Subcutaneous abdominal adipose tissue (tissue), 5 donors: ENCODE results near the gene TMEM92.
"Not testable (repeated sequence)": the region's sequence is repeated elsewhere in the genome, so short reads cannot be mapped to it uniquely, and the experiment has no call there.

Source experiments
- H3K27ac ChIP-seq: one replicate; pipeline ENCODE4 v1.7.0; 2013; ENCODE audit warnings: low read depth, mild to moderate bottlenecking, inconsistent platforms, low read length, moderate library complexity
- H3K27me3 ChIP-seq, 5 donors: one replicate each; pipeline ENCODE4 v1.7.0; 2013; ENCODE audit warnings: low read length in 5 of 5, inconsistent platforms in 1 of 5; ENCODE audit not compliant: control insufficient read depth in 5 of 5, insufficient read depth in 4 of 5
- H3K36me3 ChIP-seq, 5 donors: one replicate each; pipeline ENCODE4 v1.7.0; 2013; ENCODE audit warnings: low read length in 5 of 5; ENCODE audit not compliant: control insufficient read depth in 5 of 5, insufficient read depth in 5 of 5
- H3K4me1 ChIP-seq, 5 donors: one replicate each; pipeline ENCODE4 v1.7.0; 2013; ENCODE audit warnings: low read length in 5 of 5, mild to moderate bottlenecking in 3 of 5, moderate library complexity in 1 of 5; ENCODE audit not compliant: control insufficient read depth in 5 of 5, insufficient read depth in 5 of 5
- H3K4me3 ChIP-seq, 5 donors: one replicate each; pipeline ENCODE4 v1.7.0; 2013; ENCODE audit warnings: low read length in 5 of 5, low read depth in 1 of 5
- H3K9ac ChIP-seq, 5 donors: one replicate each; pipeline ENCODE4 v1.7.0; 2013; ENCODE audit warnings: low read length in 5 of 5, mild to moderate bottlenecking in 4 of 5, moderate library complexity in 3 of 5
- H3K9me3 ChIP-seq, 5 donors: one replicate each; pipeline ENCODE4 v1.7.0; 2013; ENCODE audit warnings: low read length in 5 of 5; ENCODE audit not compliant: control insufficient read depth in 5 of 5
- donor health status: healthy.
- donor health status: healthy.
- donor health status: healthy.
- donor health status: healthy.
- donor health status: healthy.

TMEM92 gene

GRCh38 chr17:50311112-50311460, 36.8 kb downstream of the TMEM92 start:
- Histone ChIP-seq H3K27me3 (peaks cover 0 to 18% (median 5%) of the 10 kb centered on the region in 5 donors), H3K36me3 (no peaks in the 10 kb centered on the region), H3K4me3 (no peak overlapping the region), H3K9me3 (no peaks in the 10 kb centered on the region), H3K9ac (no peak overlapping the region), H3K4me1 (no peaks in the 10 kb centered on the region), H3K27ac (no peak overlapping the region)

GRCh38 chr17:50311483-50311882, 37.2 kb downstream of the TMEM92 start:
- Histone ChIP-seq H3K27ac (no peak overlapping the region), H3K27me3 (peaks cover 0 to 18% (median 5%) of the 10 kb centered on the region in 5 donors), H3K4me3 (no peak overlapping the region), H3K36me3 (no peaks in the 10 kb centered on the region), H3K9me3 (no peaks in the 10 kb centered on the region), H3K9ac (no peak overlapping the region), H3K4me1 (no peaks in the 10 kb centered on the region)

- H3K36me3 ChIP-seq, result no peaks in the 10 kb centered on the region
- no peak overlapping the region for H3K4me3 ChIP-seq
- H3K4me1 ChIP-seq, result no peaks in the 10 kb centered on the region
- no peaks in the 10 kb centered on the region for H3K9me3 ChIP-seq
- no peak overlapping the region for H3K27ac ChIP-seq
- no peak overlapping the region for H3K9ac ChIP-seq
- H3K27me3 ChIP-seq, result peaks cover 0 to 18% (median 5%) of the 10 kb centered on the region in 5 donors
These were observed 38.0 kb downstream of the TMEM92 start for GRCh38 chr17:50312308-50312707.

GRCh38 chr17:50314456-50315011, 40.3 kb downstream of the TMEM92 start:
- no peak overlapping the region for H3K27ac ChIP-seq
- H3K4me1 ChIP-seq, result peaks cover 0 to 10% (median 3%) of the 10 kb centered on the region in 5 donors
- H3K27me3 ChIP-seq, result peaks cover 0 to 18% (median 5%) of the 10 kb centered on the region in 5 donors
- H3K36me3 ChIP-seq, result no peaks in the 10 kb centered on the region
- no peaks in the 10 kb centered on the region for H3K9me3 ChIP-seq
- H3K9ac ChIP-seq, result no peak overlapping the region
- H3K4me3 ChIP-seq, result no peak overlapping the region

GRCh38 chr17:50316016-50316587, 41.8 kb downstream of the TMEM92 start:
- Histone ChIP-seq H3K27me3 (peaks cover 0 to 17% (median 5%) of the 10 kb centered on the region in 5 donors), H3K9me3 (no peaks in the 10 kb centered on the region), H3K36me3 (no peaks in the 10 kb centered on the region), H3K9ac (no peak overlapping the region), H3K4me3 (no peak overlapping the region), H3K4me1 (peaks cover 0 to 10% (median 3%) of the 10 kb centered on the region in 5 donors), H3K27ac (no peak overlapping the region)

- H3K27ac ChIP-seq, H3K36me3 ChIP-seq, H3K4me3 ChIP-seq, H3K9me3 ChIP-seq, H3K9ac ChIP-seq: not testable (repeated sequence)
- Histone ChIP-seq H3K27me3 (peaks cover 0 to 14% (median 4%) of the 10 kb centered on the region in 5 donors), H3K4me1 (peaks cover 0 to 10% (median 3%) of the 10 kb centered on the region in 5 donors)
These were observed 42.4 kb downstream of the TMEM92 start for GRCh38 chr17:50316660-50317059.

- Histone ChIP-seq H3K27ac (no peak overlapping the region), H3K4me3 (no peak overlapping the region), H3K36me3 (no peaks in the 10 kb centered on the region), H3K4me1 (peaks cover 0 to 10% (median 3%) of the 10 kb centered on the region in 5 donors), H3K9me3 (no peaks in the 10 kb centered on the region), H3K9ac (no peak overlapping the region), H3K27me3 (peaks cover 0 to 14% (median 2%) of the 10 kb centered on the region in 5 donors)
These were observed 42.9 kb downstream of the TMEM92 start for GRCh38 chr17:50317121-50317520.

GRCh38 chr17:50318501-50319285, 44.4 kb downstream of the TMEM92 start:
- no peak overlapping the region for H3K4me3 ChIP-seq
- H3K36me3 ChIP-seq, result no peaks in the 10 kb centered on the region
- peaks cover 0 to 10% (median 3%) of the 10 kb centered on the region in 5 donors for H3K4me1 ChIP-seq
- no peaks in the 10 kb centered on the region for H3K9me3 ChIP-seq
- no peak overlapping the region for H3K27ac ChIP-seq
- peaks cover 0 to 4% (median 0%) of the 10 kb centered on the region in 5 donors for H3K27me3 ChIP-seq
- H3K9ac ChIP-seq, result no peak overlapping the region

- H3K27me3 ChIP-seq, result no peaks in the 10 kb centered on the region
- H3K27ac ChIP-seq, result no peak overlapping the region
- H3K36me3 ChIP-seq, result no peaks in the 10 kb centered on the region
- no peaks in the 10 kb centered on the region for H3K9me3 ChIP-seq
- H3K4me1 ChIP-seq, result peaks cover 0 to 10% (median 3%) of the 10 kb centered on the region in 5 donors
- H3K4me3 ChIP-seq, result no peak overlapping the region
- H3K9ac ChIP-seq, result no peak overlapping the region
These were observed 45.2 kb downstream of the TMEM92 start for GRCh38 chr17:50319306-50320004.

GRCh38 chr17:50322271-50322670, 48.0 kb downstream of the TMEM92 start:
- H3K27me3 ChIP-seq, result no peaks in the 10 kb centered on the region
- no peak overlapping the region for H3K9ac ChIP-seq
- peaks cover 0 to 10% (median 3%) of the 10 kb centered on the region in 5 donors for H3K4me1 ChIP-seq
- H3K27ac ChIP-seq, result no peak overlapping the region
- no peaks in the 10 kb centered on the region for H3K36me3 ChIP-seq
- H3K9me3 ChIP-seq, result no peaks in the 10 kb centered on the region
- H3K4me3 ChIP-seq, result no peak overlapping the region
